IPS DF 4.7 (cell line): Measurements from ENCODE around the gene TGFB1I1.
"Not testable (repeated sequence)": the region's sequence is repeated elsewhere in the genome, so short reads cannot be mapped to it uniquely, and the experiment has no call there.

Experiments
- DNase-seq: peaks from one replicate; pipeline ENCODE4 v3.0.0-alpha.2; 2013; ENCODE audit warnings: low spot score; ENCODE audit errors: extremely low read depth

The TGFB1I1 gene

GRCh38 chr16:31467858-31468257 lies 4.1 kb upstream of the TGFB1I1 start:
- DNase-seq: no peak

- no peak for DNase-seq
Measured at GRCh38 chr16:31470615-31471014, 1.3 kb upstream of the TGFB1I1 start.

- DNase-seq: no peak
Measured at GRCh38 chr16:31471241-31471874, 594 bp upstream of the TGFB1I1 start.

GRCh38 chr16:31472709-31473203 lies 804 bp downstream of the TGFB1I1 start:
- no peak for DNase-seq

GRCh38 chr16:31473264-31473984 lies 1.5 kb downstream of the TGFB1I1 start:
- no peak for DNase-seq

- DNase-seq: no peak
Measured at GRCh38 chr16:31474173-31474714, 2.3 kb downstream of the TGFB1I1 start.

GRCh38 chr16:31474773-31475738 lies 3.1 kb downstream of the TGFB1I1 start:
- DNase-seq: no peak

GRCh38 chr16:31475946-31476302 lies 4.0 kb downstream of the TGFB1I1 start:
- DNase-seq: no peak

- no peak for DNase-seq
Measured at GRCh38 chr16:31476303-31477219, 4.6 kb downstream of the TGFB1I1 start.

- no peak for DNase-seq
Measured at GRCh38 chr16:31477220-31478216, 5.6 kb downstream of the TGFB1I1 start.

- DNase-seq: no peak
Measured at GRCh38 chr16:31478956-31479355, 7.0 kb downstream of the TGFB1I1 start.

- no peak for DNase-seq
Measured at GRCh38 chr16:31479751-31480150, 7.8 kb downstream of the TGFB1I1 start.

GRCh38 chr16:31480851-31481536 lies 9.0 kb downstream of the TGFB1I1 start:
- no peak for DNase-seq

- no peak for DNase-seq
Measured at GRCh38 chr16:31483081-31483480, 11.1 kb downstream of the TGFB1I1 start, which contains the start of gene SLC5A2. SLC5A2 (plus strand) TSS chr16:31483123; CDS start chr16:31483137, 14 bp downstream.

- DNase-seq: not testable (repeated sequence)
Measured at GRCh38 chr16:31484048-31484447, 12.1 kb downstream of the TGFB1I1 start.

- DNase-seq: no peak
Measured at GRCh38 chr16:31484491-31485171, 12.7 kb downstream of the TGFB1I1 start.

GRCh38 chr16:31485571-31485970 lies 13.6 kb downstream of the TGFB1I1 start:
- no peak for DNase-seq

GRCh38 chr16:31486045-31486444 lies 14.1 kb downstream of the TGFB1I1 start:
- no peak for DNase-seq
